ENCODE results near the gene ELFN2. TPM values are rescaled to one million over a fixed set of nuclear protein-coding genes. Genes with fewer than 3 reads are reported as not detected.

ELFN2 gene
- total RNA-seq, 3 donors from 2014 or later = 0.03 to 0.33 (median 0.05) TPM

- Mint-ChIP-seq H3K9me3 (peaks cover 4% of the 10 kb centered on the region), H3K4me3 (no peak overlapping the region), H3K27me3 (ENCODE audit: low read depth) (peaks cover 8% of the 10 kb centered on the region), H3K4me1 (ENCODE audit: low read depth) (no peaks in the 10 kb centered on the region), H3K36me3 (ENCODE audit: insufficient read depth) (peaks cover 2% of the 10 kb centered on the region)
- ATAC-seq (no peak), DNase-seq (no peak)
Measured at GRCh38 chr22:37443086-37443485, 15.8 kb upstream of the ELFN2 start.

DNA sequence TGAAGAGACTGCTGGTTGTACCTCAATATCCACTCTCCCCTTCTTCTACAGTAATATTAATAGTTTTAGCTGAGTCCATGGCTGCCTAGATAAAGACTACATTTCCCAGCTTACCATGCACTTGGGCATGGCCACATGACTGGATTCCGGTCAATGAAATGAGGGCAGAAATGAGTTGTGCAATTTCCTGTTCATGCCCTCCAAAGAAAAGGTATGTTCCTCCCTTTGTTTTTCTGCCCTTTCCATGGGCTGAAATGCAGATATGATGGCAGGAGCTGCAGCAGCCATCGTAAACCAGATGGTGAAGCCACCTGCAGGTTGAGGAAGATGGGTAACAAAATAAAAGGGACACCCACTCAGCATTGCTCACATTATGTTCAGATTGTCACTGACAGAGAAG, 15.3 kb upstream of the ELFN2 start:
- Mint-ChIP-seq H3K27me3 (ENCODE audit: low read depth) (peaks cover 8% of the 10 kb centered on the region), H3K9me3 (peaks cover 4% of the 10 kb centered on the region), H3K4me3 (no peak overlapping the region), H3K4me1 (ENCODE audit: low read depth) (no peaks in the 10 kb centered on the region), H3K36me3 (ENCODE audit: insufficient read depth) (peaks cover 2% of the 10 kb centered on the region)
- peak in 1 of 2 donors; percentile 54 for ATAC-seq
- DNase-seq = no peak

DNA sequence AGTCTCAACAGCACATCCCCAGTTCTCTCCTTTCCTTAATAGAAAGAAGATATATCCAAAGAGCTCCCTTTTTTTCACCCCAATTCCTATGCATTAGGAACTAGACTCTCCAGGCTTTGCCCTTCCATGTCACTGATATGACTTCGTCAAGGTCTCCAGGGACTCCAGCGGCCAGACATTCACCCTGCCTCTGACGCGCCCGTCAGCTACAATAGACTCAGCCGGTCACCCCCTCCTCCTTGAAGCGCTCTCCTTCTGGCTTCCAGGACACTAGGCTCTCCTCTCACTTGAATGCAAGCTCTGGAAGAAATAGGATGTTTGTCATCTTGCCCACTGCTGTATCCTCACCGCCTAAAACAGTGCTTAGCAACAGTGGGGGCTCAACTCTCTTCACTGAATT, 14.9 kb upstream of the ELFN2 start:
- Mint-ChIP-seq H3K9me3 (peaks cover 4% of the 10 kb centered on the region), H3K4me3 (no peak overlapping the region), H3K27me3 (ENCODE audit: low read depth) (peaks cover 8% of the 10 kb centered on the region), H3K4me1 (ENCODE audit: low read depth) (no peaks in the 10 kb centered on the region), H3K36me3 (ENCODE audit: insufficient read depth) (peaks cover 2% of the 10 kb centered on the region)
- no peak for ATAC-seq
- DNase-seq = no peak

DNA sequence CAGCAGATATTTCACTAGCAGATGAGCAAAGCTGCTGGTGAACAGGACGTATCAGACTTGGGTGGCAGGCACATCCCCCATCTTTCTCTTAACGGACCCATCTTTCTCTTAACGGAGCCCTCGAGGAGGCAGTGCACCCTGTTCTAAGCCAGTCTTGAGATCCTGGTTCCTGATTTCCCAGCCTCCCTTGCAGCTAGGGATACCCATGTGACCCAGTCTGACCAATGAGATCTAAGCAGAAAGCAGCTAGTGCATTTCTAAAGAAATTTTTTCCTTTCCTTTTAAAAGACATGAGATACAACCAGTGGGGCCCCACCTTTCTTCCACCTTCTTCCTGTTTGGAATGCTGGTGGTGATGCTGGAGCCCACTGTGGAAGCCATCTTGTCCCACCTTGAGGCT, 13.6 kb upstream of the ELFN2 start:
- Mint-ChIP-seq H3K4me3 (no peak overlapping the region), H3K4me1 (ENCODE audit: low read depth) (no peaks in the 10 kb centered on the region), H3K36me3 (ENCODE audit: insufficient read depth) (peaks cover 2% of the 10 kb centered on the region), H3K9me3 (peaks cover 4% of the 10 kb centered on the region), H3K27me3 (ENCODE audit: low read depth) (peaks cover 8% of the 10 kb centered on the region)
- ATAC-seq = no peak
- no peak for DNase-seq

GRCh38 chr22:37439347-37439746, 12.1 kb upstream of the ELFN2 start:
- DNase-seq (no peak), ATAC-seq (no peak)
- Mint-ChIP-seq H3K4me1 (ENCODE audit: low read depth) (no peaks in the 10 kb centered on the region), H3K36me3 (ENCODE audit: insufficient read depth) (peaks cover 2% of the 10 kb centered on the region), H3K27me3 (ENCODE audit: low read depth) (peaks cover 8% of the 10 kb centered on the region), H3K9me3 (peaks cover 4% of the 10 kb centered on the region), H3K4me3 (no peak overlapping the region)

- no peak overlapping the region for H3K4me3 Mint-ChIP-seq
- peaks cover 9% of the 10 kb centered on the region for H3K4me1 Mint-ChIP-seq (ENCODE audit: low read depth)
- peaks cover 19% of the 10 kb centered on the region for H3K27me3 Mint-ChIP-seq (ENCODE audit: low read depth)
- no peak for DNase-seq
- peaks cover under 1% of the 10 kb centered on the region for H3K9me3 Mint-ChIP-seq
- ATAC-seq = no peak
- H3K36me3 Mint-ChIP-seq (ENCODE audit: insufficient read depth) = no peaks in the 10 kb centered on the region
Measured at GRCh38 chr22:37435970-37436603, 8.8 kb upstream of the ELFN2 start.

GRCh38 chr22:37433786-37434185, 6.5 kb upstream of the ELFN2 start:
- H3K36me3 Mint-ChIP-seq (ENCODE audit: insufficient read depth) = no peaks in the 10 kb centered on the region
- H3K4me1 Mint-ChIP-seq (ENCODE audit: low read depth) = peaks cover 15% of the 10 kb centered on the region
- no peak overlapping the region for H3K4me3 Mint-ChIP-seq
- peaks cover 36% of the 10 kb centered on the region for H3K27me3 Mint-ChIP-seq (ENCODE audit: low read depth)
- ATAC-seq (no peak), DNase-seq (no peak)
- H3K9me3 Mint-ChIP-seq = no peaks in the 10 kb centered on the region

- no peak overlapping the region for H3K4me3 Mint-ChIP-seq
- no peak for DNase-seq
- H3K27me3 Mint-ChIP-seq (ENCODE audit: low read depth) = peaks cover 46% of the 10 kb centered on the region
- H3K9me3 Mint-ChIP-seq = no peaks in the 10 kb centered on the region
- H3K36me3 Mint-ChIP-seq (ENCODE audit: insufficient read depth) = no peaks in the 10 kb centered on the region
- no peak for ATAC-seq
- peaks cover 20% of the 10 kb centered on the region for H3K4me1 Mint-ChIP-seq (ENCODE audit: low read depth)
Measured at GRCh38 chr22:37432708-37433054, 5.4 kb upstream of the ELFN2 start.

DNA sequence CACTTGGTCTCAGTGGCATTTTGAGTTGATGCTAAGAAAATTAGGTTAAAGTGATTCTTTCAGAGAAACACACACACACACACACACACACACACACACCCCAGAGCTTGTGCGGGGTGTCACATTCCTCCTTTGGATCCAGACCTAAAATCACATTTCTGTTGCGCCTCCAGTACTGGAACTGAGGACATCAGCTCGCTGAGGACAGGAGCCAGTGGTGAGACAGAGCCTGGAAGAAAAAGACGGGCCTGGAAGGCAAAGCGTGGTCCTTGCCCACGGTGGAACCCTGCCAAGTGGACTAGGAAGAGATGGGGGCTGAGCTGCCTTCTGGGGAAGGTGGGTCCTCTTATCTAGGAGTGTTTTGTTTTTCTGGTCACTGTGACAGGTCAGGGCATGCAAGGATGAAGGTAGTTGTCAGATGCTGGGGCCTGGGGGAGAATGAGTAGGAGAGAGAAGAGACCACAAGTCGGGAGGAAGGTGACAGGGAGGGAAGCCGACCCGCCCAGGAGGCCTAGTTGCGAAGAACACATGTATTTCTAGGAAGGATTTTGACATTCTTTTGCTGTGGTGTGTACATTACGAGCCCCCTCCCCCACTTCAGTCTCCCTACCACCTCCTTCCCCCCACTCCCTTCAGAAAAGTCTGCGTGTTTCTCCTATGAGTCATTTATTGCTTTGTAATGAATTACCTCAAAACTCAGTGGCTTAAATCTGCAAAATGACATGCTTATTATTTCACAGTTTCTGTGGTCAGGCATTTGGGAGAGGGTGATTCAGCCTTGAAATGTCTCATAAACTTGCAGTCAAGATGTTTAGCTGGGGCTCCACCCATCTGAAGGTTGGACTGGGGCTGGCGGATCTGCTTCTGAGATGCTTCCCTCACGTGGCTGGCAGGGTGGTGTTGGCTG, 4.8 kb upstream of the ELFN2 start:
- H3K36me3 Mint-ChIP-seq (ENCODE audit: insufficient read depth) = no peaks in the 10 kb centered on the region
- ATAC-seq (peak; percentile 88 to 91), DNase-seq (no peak)
- no peaks in the 10 kb centered on the region for H3K9me3 Mint-ChIP-seq
- no peak overlapping the region for H3K4me3 Mint-ChIP-seq
- H3K4me1 Mint-ChIP-seq (ENCODE audit: low read depth) = peaks cover 20% of the 10 kb centered on the region
- H3K27me3 Mint-ChIP-seq (ENCODE audit: low read depth) = peaks cover 48% of the 10 kb centered on the region

DNA sequence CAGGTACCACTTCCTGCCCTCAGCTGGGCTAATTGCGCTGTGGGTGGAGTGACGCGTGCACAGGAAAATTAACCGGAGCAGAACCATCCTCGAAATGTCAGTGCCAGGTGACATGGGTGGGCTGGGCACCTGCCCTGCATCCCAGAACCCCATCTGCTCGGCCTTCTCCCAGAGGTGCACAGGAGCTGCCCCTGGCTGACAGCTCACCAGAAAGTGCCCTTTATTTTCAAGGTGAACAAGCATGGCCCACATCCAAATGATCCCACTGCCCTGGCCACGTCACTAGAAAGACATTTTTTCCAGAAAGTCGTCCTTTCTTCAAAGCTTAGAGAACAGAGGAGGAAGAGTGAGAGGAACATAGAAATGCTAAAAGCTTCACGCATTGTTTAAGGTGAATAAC, 4.1 kb upstream of the ELFN2 start:
- Mint-ChIP-seq H3K27me3 (ENCODE audit: low read depth) (peaks cover 55% of the 10 kb centered on the region), H3K9me3 (no peaks in the 10 kb centered on the region), H3K4me1 (ENCODE audit: low read depth) (peaks cover 23% of the 10 kb centered on the region), H3K4me3 (no peak overlapping the region), H3K36me3 (ENCODE audit: insufficient read depth) (no peaks in the 10 kb centered on the region)
- DNase-seq (no peak), ATAC-seq (no peak)

DNA sequence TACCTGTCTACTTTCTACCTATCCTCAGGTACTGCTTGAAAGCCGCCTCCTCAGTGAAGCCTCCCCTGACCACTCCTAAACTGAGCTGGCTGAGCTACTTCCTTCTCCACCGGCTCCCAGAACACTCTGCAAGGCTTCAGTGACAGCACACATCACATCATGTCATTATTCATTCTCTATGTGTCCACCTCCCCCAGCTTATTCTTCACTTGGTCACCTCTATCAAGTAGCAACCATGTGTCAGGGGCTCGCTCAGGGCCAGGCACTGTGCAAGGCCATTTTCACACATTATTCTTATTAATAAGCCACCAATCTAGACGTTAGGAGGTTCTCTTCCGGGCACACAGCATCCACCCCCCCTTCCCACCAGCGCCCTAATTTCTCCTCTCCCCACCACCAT, 3.7 kb upstream of the ELFN2 start:
- Mint-ChIP-seq H3K27me3 (ENCODE audit: low read depth) (peaks cover 59% of the 10 kb centered on the region), H3K36me3 (ENCODE audit: insufficient read depth) (no peaks in the 10 kb centered on the region), H3K4me3 (no peak overlapping the region), H3K9me3 (no peaks in the 10 kb centered on the region), H3K4me1 (ENCODE audit: low read depth) (peaks cover 23% of the 10 kb centered on the region)
- DNase-seq = no peak
- ATAC-seq = no peak

GRCh38 chr22:37428649-37429586, 1.6 kb upstream of the ELFN2 start:
- DNase-seq = peak; percentile 58
- peaks cover 23% of the 10 kb centered on the region for H3K4me1 Mint-ChIP-seq (ENCODE audit: low read depth)
- H3K9me3 Mint-ChIP-seq = no peaks in the 10 kb centered on the region
- H3K4me3 Mint-ChIP-seq = no peak overlapping the region
- H3K36me3 Mint-ChIP-seq (ENCODE audit: insufficient read depth) = no peaks in the 10 kb centered on the region
- peaks cover 67% of the 10 kb centered on the region for H3K27me3 Mint-ChIP-seq (ENCODE audit: low read depth)
- ATAC-seq = no peak

DNA sequence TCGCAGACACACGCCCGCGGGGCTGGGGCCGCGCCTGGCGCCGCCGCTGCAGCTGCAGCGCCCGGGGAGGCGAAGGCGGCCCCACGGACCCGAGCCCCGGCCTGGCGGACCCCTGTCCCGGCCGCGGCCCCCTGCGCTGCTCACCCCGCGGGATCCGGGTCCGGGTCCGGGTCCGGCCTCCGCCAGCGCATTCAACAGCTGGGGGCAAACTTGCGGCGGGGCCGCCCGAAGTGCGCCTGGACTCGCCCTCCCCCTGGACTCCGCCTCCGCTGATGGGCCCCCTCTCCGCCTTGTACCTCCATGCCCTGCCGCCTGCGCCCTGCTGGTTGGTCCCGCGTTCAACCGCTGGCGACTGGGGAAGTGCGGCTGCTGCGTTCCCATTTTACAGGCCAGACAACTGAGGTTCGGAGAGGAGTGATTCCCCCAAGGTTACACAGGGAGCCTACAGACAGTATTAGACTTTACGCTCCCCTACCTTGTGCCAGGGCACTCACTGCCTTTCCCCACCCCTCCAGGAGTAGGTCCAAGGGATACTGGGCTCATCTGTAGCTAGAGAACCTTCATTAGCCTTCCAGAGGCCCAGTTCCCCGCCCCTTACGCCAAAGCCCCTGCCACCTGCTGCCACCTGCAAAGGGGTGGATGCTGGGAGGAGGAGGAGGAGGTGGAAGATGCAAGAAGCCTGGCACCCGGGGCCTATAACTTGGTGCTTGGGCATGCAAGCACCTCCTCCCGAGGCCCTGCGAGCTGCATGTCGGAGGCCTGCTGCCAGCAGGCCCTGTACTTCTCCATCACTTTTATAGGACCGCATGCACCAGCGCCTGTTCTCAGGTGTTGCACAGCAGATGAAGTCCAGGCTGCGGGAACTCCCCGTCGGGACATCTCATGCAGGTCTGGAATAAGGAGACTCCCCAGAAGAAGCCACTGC, 694 bp upstream of the ELFN2 start:
- H3K27me3 Mint-ChIP-seq (ENCODE audit: low read depth) = peaks cover 65% of the 10 kb centered on the region
- H3K36me3 Mint-ChIP-seq (ENCODE audit: insufficient read depth) = no peaks in the 10 kb centered on the region
- H3K4me1 Mint-ChIP-seq (ENCODE audit: low read depth) = peaks cover 23% of the 10 kb centered on the region
- no peaks in the 10 kb centered on the region for H3K9me3 Mint-ChIP-seq
- H3K4me3 Mint-ChIP-seq = peak overlapping the region; percentile 56
- DNase-seq (no peak), ATAC-seq (no peak)
